Smooth muscle cell (in vitro differentiated cells): ENCODE data around the gene CIITA. TPM values are rescaled to one million over a fixed set of nuclear protein-coding genes. Genes with fewer than 3 reads are reported as not detected.

ENCODE experiments used
- DNase-seq: peaks from one replicate; lab custom pipeline; 2025; ENCODE audit not compliant: unreplicated experiment; lab: John Stamatoyannopoulos, UW
- H2AFZ ChIP-seq: fragments of 200-600 bp; sonication (generic); 2 replicates; pipeline ENCODE4 v1.6.0; 2016; ENCODE audit warnings: antibody characterized with exemption, low read depth, mild to moderate bottlenecking
- H3F3A ChIP-seq: fragments of 200-600 bp; sonication (generic); 2 replicates; pipeline ENCODE4 v1.6.0; 2017; ENCODE audit warnings: antibody characterized with exemption, low read depth
- H3K27ac ChIP-seq: fragments of 200-600 bp; sonication (generic); 2 replicates; pipeline ENCODE4 v1.5.1; 2016; ENCODE audit warnings: low read depth, mild to moderate bottlenecking
- H3K27me3 ChIP-seq: fragments of 200-600 bp; sonication (generic); 2 replicates; pipeline ENCODE4 v1.6.1; 2016; ENCODE audit warnings: low read depth, mild to moderate bottlenecking
- H3K36me3 ChIP-seq: fragments of 200-600 bp; sonication (generic); 2 replicates; pipeline ENCODE4 v1.5.1; 2016; ENCODE audit warnings: low read depth
- H3K4me1 ChIP-seq: fragments of 200-600 bp; sonication (generic); 2 replicates; pipeline ENCODE4 v1.5.1; 2016; ENCODE audit warnings: low read depth
- H3K4me2 ChIP-seq: fragments of 200-600 bp; sonication (generic); 2 replicates; pipeline ENCODE4 v1.6.0; 2016; ENCODE audit warnings: mild to moderate bottlenecking
- H3K4me3 ChIP-seq: fragments of 200-600 bp; sonication (generic); 2 replicates; pipeline ENCODE4 v1.5.1; 2016; ENCODE audit warnings: mild to moderate bottlenecking
- H3K79me2 ChIP-seq: fragments of 200-600 bp; sonication (generic); 2 replicates; pipeline ENCODE4 v1.6.0; 2016; ENCODE audit warnings: low read depth, mild to moderate bottlenecking
- H3K9ac ChIP-seq: fragments of 200-600 bp; sonication (generic); 2 replicates; pipeline ENCODE4 v1.6.0; 2016; ENCODE audit warnings: low read depth
- H3K9me3 ChIP-seq: fragments of 200-600 bp; sonication (generic); replicated peaks from 2 replicates; pipeline ENCODE4 v1.5.1; 2016; ENCODE audit warnings: low read depth
- H4K20me1 ChIP-seq: fragments of 200-600 bp; sonication (generic); 2 replicates; pipeline ENCODE4 v1.6.0; 2016; ENCODE audit warnings: low read depth
- CTCF ChIP-seq: fragments of 200-600 bp; sonication (generic); IDR thresholded peaks from 2 replicates; pipeline ENCODE4 v1.5.1; 2017; ENCODE audit warnings: borderline replicate concordance, mild to moderate bottlenecking, antibody characterized with exemption; ENCODE audit not compliant: insufficient read depth, poor library complexity, severe bottlenecking
- WGBS: methylation state at CpG from one replicate; pipeline ENCODE4 v1.1.7; 2016; ENCODE audit warnings: low lambda C conversion rate; 5-methylcytosine and 5-hydroxymethylcytosine counted together
- polyA plus RNA-seq: library from polyadenylated mRNA; unstranded; fragments of >200 nt; fragmentation: Nextera tagmentation; extraction: Ambion mirVana; gene quantifications from 2 replicates; pipeline ENCODE4 v1.2.1, GENCODE V29; 2016
- total RNA-seq: library from RNA; depleted of rRNA; stranded (reverse); fragments of >200 nt; gene quantifications from 2 replicates; pipeline ENCODE4 v1.2.3, GENCODE V29; 2014

The CIITA gene
- total and polyA plus RNA-seq, 2 experiments from 2014 or later = 0.31 TPM; not detected in 1

GRCh38 chr16:10834766-10835165, 42.2 kb upstream of the CIITA start:
- TF ChIP-seq CTCF = no peak
- no peaks in the 10 kb centered on the region for H4K20me1 ChIP-seq
- H3K4me3 ChIP-seq = no peak overlapping the region
- H3K36me3 ChIP-seq = no peaks in the 10 kb centered on the region
- no peak overlapping the region for H3K9ac ChIP-seq
- no peaks in the 10 kb centered on the region for H3K79me2 ChIP-seq
- peaks cover 4% of the 10 kb centered on the region for H3K27me3 ChIP-seq
- DNase-seq = no peak
- no peaks in the 10 kb centered on the region for H3K9me3 ChIP-seq
- H2AFZ ChIP-seq = no peak overlapping the region
- H3K4me1 ChIP-seq = no peaks in the 10 kb centered on the region
- H3K4me2 ChIP-seq = no peak overlapping the region
- H3F3A ChIP-seq = no peaks in the 10 kb centered on the region
- H3K27ac ChIP-seq = no peak overlapping the region
- WGBS = 85% methylated on average over 1 of the region's 1 CpG

GRCh38 chr16:10835281-10835931, 41.6 kb upstream of the CIITA start:
- no peak overlapping the region for H3K27ac ChIP-seq
- no peak overlapping the region for H3K9ac ChIP-seq
- no peak overlapping the region for H3K4me3 ChIP-seq
- H3K79me2 ChIP-seq = no peaks in the 10 kb centered on the region
- H3K27me3 ChIP-seq = peaks cover 10% of the 10 kb centered on the region
- no peaks in the 10 kb centered on the region for H3K9me3 ChIP-seq
- H3K4me1 ChIP-seq = no peaks in the 10 kb centered on the region
- no peak overlapping the region for H3K4me2 ChIP-seq
- H3K36me3 ChIP-seq = no peaks in the 10 kb centered on the region
- H4K20me1 ChIP-seq = no peaks in the 10 kb centered on the region
- no peak for DNase-seq
- no peak overlapping the region for H2AFZ ChIP-seq
- no peak for TF ChIP-seq CTCF
- WGBS = 88% methylated on average over 7 of the region's 7 CpGs
- no peaks in the 10 kb centered on the region for H3F3A ChIP-seq

GRCh38 chr16:10836174-10836853, 40.7 kb upstream of the CIITA start:
- no peak overlapping the region for H3K4me2 ChIP-seq
- WGBS = 54% methylated on average over 1 of the region's 1 CpG
- no peaks in the 10 kb centered on the region for H3K36me3 ChIP-seq

More at GRCh38 chr16:10836174-10836853, 40.7 kb upstream of the CIITA start:
- no peak overlapping the region for H3K27ac ChIP-seq
- no peaks in the 10 kb centered on the region for H3F3A ChIP-seq
- no peak for TF ChIP-seq CTCF
- peaks cover 19% of the 10 kb centered on the region for H3K27me3 ChIP-seq
- H3K79me2 ChIP-seq = no peaks in the 10 kb centered on the region
- no peaks in the 10 kb centered on the region for H3K9me3 ChIP-seq
- no peak overlapping the region for H3K4me3 ChIP-seq
- H3K4me1 ChIP-seq = no peaks in the 10 kb centered on the region
- DNase-seq = no peak
- no peak overlapping the region for H3K9ac ChIP-seq
- H4K20me1 ChIP-seq = no peaks in the 10 kb centered on the region
- no peak overlapping the region for H2AFZ ChIP-seq
